Measurements from ENCODE around the gene EIF3J. TPM values are rescaled to one million over a fixed set of nuclear protein-coding genes. Genes with fewer than 3 reads are reported as not detected.
A peak's percentile ranks its signal among the peaks of the same experiment; 100 is the strongest.

Gene EIF3J
- total RNA-seq, 1 experiment from 2014 or later, result 38.2 TPM

GRCh38 chr15:44593042-44593736 lies 56.2 kb downstream of the EIF3J start:
- BruUV-seq (replicated peaks), result no TSS peak
- H3K27ac ChIP-seq (ENCODE audit: low read length), result no peak overlapping the region
- ATAC-seq (peak; percentile 75), DNase-seq (peak; percentile 44)
- H3K4me1 ChIP-seq (ENCODE audit: insufficient read depth, low read length), result peaks cover 8% of the 10 kb centered on the region
- no peaks in the 10 kb centered on the region for H3K9me2 ChIP-seq (replicated peaks; ENCODE audit: low read length)
- POLR2A ChIA-PET (ENCODE audit: unreplicated experiment), result interaction anchor here (0.7 kb wide), 1 partner anchor 70 kb away, joined by 6 read pairs; the partner anchor contains the start of gene SPG11
- intact Hi-C loops (cut with micrococcal nuclease), result loop anchor here (10.0 kb wide), 1 partner anchor 332 kb away; no protein-coding TSS in a partner anchor
- H2AFZ ChIP-seq (ENCODE audit: low read length), result no peak overlapping the region
- H3K9me3 ChIP-seq (ENCODE audit: low read length), result no peaks in the 10 kb centered on the region
- no peaks in the 10 kb centered on the region for H3K79me2 ChIP-seq (ENCODE audit: low read length)
- TF ChIP-seq EZH2 (IDR thresholded peaks at IDR 0.05; ENCODE audit: low read length, unreplicated experiment) (no peak), CTCF (conservative IDR thresholded peaks at IDR 0.05; ENCODE audit: low read depth, low read length) (peak; percentile 63)
- no peaks in the 10 kb centered on the region for H4K20me1 ChIP-seq (ENCODE audit: low read length)
- no peak overlapping the region for H3K9ac ChIP-seq (ENCODE audit: low read length)
- H3K4me3 ChIP-seq (ENCODE audit: low read length), result no peak overlapping the region
- no peak overlapping the region for H3K4me2 ChIP-seq (ENCODE audit: low read length)
- no peaks in the 10 kb centered on the region for H3K27me3 ChIP-seq (ENCODE audit: low read length)
- no peaks in the 10 kb centered on the region for H3F3A ChIP-seq (ENCODE audit: low read length, unreplicated experiment)
- peaks cover 43% of the 10 kb centered on the region for H3K36me3 ChIP-seq (ENCODE audit: low read depth, low read length)
- CTCF ChIA-PET, result no interaction called here

GRCh38 chr15:44595246-44595645 lies 58.3 kb downstream of the EIF3J start:
- ChIA-PET CTCF (no interaction called here), POLR2A (ENCODE audit: unreplicated experiment) (no interaction called here)
- no peaks in the 10 kb centered on the region for H3F3A ChIP-seq (ENCODE audit: low read length, unreplicated experiment)
- no peak overlapping the region for H2AFZ ChIP-seq (ENCODE audit: low read length)
- ATAC-seq (no peak), DNase-seq (no peak)
- H3K27ac ChIP-seq (ENCODE audit: low read length), result no peak overlapping the region
- no peak overlapping the region for H3K4me2 ChIP-seq (ENCODE audit: low read length)
- no peaks in the 10 kb centered on the region for H3K9me3 ChIP-seq (ENCODE audit: low read length)
- H3K36me3 ChIP-seq (ENCODE audit: low read depth, low read length), result peaks cover 37% of the 10 kb centered on the region
- H3K9ac ChIP-seq (ENCODE audit: low read length), result no peak overlapping the region
- no peaks in the 10 kb centered on the region for H3K79me2 ChIP-seq (ENCODE audit: low read length)
- TF ChIP-seq CTCF (conservative IDR thresholded peaks at IDR 0.05; ENCODE audit: low read depth, low read length) (no peak), EZH2phosphoT487 (IDR thresholded peaks at IDR 0.05; ENCODE audit: borderline replicate concordance, low read length) (no peak), EZH2 (IDR thresholded peaks at IDR 0.05; ENCODE audit: low read length, unreplicated experiment) (no peak)
- BruUV-seq (replicated peaks), result no TSS peak
- H3K4me1 ChIP-seq (ENCODE audit: insufficient read depth, low read length), result peaks cover 8% of the 10 kb centered on the region
- H3K4me3 ChIP-seq (ENCODE audit: low read length), result no peak overlapping the region
- no peaks in the 10 kb centered on the region for H4K20me1 ChIP-seq (ENCODE audit: low read length)
- intact Hi-C loops (cut with micrococcal nuclease), result loop anchor here (10.0 kb wide), 1 partner anchor 330 kb away; no protein-coding TSS in a partner anchor
- H3K9me2 ChIP-seq (replicated peaks; ENCODE audit: low read length), result no peaks in the 10 kb centered on the region
- no peaks in the 10 kb centered on the region for H3K27me3 ChIP-seq (ENCODE audit: low read length)

Measured in PC-3 (cell line).